Activated naive CD4-positive, alpha-beta T cell treated with Interleukin-2 at 50 U/mL for 16 hours (primary cell): ENCODE results near the gene MTHFSD.

Experiments used
- DNase-seq: peaks from one replicate; pipeline ENCODE4 v3.0.0-alpha.2; 2020

The MTHFSD gene

DNA sequence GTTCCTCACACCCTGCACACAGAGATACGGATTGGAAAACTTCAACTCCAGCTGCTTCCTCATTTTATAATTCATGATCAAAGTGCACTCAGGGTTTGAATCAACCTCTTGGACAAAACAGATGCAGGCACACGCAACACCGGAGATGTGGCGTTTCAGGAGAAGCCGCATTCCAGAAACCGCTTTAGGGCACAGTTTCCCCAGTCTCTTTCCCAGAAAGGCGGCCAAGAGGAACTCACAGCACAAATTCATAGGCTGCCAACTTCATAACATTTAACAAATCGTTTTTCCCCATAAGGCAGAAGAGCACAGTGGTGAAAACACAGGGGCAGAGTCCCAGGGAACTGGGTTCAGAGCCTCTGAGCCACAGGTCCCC is 8.4 kb downstream of the MTHFSD start:
- no peak for DNase-seq

DNA sequence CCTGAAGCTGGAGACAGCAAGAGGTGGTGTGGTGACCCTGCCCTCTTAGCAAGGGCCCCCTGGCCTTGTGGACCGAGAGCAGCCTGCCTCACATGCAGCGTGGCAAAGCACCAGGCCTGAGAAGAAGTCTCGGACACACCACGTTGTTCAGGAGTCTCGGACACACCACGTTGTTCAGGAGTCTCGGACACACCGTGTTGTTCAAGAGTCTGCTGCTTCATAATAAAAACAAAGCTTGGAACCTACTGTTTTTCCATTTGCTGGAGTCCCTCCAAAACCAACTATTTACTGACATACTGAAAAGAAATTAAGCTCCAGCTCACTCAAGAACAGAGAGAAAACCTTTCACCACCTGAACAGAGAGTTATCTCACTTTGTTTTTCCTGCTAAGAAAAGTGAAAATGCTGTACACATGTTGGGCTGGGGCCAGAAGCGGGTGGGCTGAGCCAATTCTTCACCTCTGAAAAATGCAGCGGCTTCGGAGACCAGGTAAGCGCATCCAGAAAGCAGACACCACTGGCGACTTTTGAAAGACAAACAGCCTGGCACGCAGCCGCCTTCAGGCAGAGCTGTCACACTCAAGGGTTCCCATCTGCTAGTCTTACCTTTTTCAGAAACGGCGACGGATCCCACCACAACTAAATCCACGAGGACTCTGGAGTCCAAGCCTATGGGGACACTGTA is 8.9 kb downstream of the MTHFSD start:
- no peak for DNase-seq

DNA sequence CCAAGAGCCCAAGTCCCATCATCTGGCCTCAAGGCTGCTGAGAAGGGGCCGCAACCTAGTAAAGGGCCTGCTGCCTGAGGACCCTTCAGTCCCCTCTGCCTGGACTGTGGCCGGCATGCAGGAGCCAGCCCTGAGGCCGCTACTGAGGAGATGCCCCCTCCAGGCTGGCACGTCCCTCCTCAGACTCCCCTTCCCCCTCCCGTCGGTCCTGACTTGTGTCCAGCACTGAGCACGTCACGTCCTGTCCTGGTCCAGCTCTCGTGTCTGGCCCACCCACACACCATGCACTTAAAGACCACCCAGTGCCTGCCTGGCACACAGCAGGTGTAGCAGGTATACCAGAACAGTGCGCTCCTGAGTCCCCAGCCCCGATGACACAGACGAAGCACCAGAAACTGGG is 9.6 kb downstream of the MTHFSD start:
- DNase-seq, result no peak

DNA sequence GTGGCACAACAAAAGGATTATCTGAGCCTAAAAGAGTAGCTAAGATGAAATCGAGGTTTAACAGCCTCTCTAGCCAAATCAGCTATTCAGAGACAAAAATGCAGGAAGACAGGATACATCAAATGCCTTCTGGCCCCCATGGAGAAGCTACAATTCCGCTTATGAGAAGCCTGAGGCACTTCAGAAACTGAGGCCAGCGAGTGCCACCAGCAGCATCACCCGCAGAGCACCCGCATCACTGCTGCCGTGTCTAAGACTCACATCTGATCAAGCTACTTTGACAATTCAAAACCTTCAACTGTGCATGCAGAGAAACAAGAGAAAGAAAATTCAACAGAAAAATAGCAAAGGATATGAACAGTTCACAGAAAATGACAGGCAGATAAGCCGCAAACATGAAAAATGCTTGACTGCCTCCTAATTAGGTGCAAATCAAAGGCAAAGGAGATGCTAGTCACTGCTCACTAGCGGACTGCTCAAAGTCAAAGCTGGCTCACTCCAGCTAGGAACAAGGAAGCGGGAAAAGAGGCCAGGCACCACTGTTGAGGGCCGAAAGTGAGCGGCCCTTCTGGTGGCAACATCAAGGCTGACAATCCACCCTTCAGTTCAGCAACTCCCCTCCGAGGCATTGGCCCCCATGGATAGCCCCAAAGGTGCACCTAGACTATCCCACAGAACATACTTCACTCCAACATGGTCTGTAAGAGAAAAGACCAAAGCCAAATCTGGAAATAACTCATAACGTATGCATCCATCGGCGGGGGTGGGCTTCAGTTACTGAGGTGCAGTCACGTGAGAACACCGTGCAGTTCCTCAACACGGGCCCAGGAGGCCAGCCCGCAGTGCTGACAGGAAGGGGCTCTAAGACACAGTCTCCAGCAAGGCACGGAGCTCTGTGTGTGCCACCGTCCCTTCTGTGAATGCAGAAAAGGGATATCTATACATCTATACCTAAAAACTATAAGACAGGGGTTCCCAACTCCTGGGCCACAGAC is 12.0 kb downstream of the MTHFSD start:
- no peak for DNase-seq

DNA sequence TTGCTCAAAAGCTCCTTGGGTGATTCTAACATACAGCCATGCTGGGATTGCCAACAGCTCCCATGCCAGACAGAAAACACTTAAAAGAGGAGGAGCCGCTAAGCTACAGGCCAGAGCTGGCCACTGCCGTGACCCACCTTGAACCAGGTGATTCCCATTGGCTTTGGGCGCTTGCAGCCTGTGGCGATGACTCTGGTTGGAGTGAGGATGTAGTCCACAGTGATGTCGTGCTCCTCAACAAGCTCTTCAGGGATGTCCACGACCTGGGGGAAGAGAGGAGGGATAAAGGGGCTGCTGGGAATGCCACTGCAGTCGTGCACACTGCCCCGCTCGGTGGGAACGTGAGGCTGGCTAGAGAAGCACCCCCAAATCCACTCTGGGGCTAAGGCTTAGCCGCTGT is 13.5 kb downstream of the MTHFSD start:
- no peak for DNase-seq

DNA sequence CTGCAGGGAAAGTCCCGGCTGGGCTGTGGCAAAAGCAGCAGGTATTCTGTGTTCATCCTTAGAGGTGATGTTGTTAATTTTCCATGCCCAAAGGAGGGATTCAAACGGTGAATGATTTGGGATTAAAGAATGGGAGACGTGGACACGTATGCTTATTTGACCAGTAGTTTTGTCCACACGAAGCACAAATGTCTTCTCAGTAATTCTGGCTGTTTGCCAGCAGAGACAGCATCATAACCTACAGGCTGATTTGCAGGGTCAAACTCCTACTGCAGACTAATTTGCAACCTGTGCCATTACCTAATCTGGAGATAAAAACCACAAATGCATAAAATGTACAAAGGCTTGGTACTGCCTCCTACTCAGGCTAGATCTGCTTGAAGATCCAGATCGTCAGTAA is 14.1 kb downstream of the MTHFSD start:
- DNase-seq, result no peak

DNA sequence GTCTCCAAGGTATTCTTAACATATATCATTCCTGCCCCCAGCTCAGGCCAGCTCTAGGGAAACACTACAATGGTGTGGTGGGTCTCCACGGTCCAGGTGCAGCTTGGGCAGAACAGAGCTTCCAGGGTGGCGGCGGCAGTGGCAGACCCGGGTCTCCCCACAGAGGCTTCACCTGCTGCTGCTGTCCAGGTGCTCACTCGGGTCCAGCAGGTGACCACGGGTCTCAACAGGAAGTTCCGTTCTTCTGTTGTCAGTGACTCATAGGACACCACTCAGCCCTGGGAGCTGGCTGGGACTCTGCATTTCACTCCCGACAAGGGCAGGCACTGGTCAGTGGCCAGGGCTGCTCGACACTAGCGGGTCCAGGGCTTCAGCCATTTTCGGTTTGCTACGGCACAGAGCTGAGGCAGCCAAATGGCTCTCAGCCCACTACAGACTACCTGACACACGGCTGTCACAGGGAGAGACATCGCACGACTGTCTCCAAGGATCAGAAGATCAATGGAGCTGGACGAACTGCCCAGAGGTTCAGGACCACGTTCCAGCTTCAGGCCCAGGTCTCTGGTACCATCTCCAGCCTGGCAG is 16.7 kb downstream of the MTHFSD start:
- no peak for DNase-seq

DNA sequence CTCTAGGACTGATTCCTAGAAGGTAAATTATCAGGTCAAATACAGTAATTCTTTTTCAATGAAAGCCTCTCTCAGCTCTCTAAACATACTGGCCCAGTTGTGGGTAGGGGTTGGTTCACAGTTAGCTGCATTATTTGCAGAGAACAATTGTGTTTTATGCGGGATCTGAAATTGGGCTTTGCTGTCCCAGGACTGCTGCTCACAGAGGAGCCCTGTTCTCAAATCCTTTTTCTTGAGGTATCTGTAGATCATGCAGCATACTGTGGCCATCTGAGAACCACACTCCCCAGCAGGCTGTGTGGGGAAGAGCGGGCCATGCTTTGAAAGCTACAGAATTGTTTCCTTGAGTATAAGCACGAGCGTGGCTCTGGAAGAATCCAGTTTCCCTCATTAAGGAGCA is 17.5 kb downstream of the MTHFSD start:
- no peak for DNase-seq

DNA sequence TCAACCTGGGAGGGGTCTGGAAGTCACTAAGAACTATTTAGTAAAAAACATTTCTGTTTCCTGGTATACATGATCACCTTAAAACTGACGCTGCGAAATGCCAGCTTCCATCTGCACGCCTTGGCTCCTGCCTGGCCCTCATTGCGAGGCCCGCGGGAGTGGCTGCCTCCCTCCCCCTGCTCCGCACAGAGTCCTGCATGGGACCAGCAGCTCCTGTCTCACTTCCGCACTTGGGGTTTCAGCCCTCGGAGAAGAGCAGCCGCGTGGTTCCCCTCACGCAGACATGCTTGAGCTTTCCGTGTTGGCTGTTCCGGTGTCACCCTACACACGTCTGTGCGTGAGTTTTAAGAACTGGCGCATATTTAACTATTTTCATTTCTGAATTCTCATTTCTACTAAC is 18.4 kb downstream of the MTHFSD start:
- DNase-seq, result no peak

DNA sequence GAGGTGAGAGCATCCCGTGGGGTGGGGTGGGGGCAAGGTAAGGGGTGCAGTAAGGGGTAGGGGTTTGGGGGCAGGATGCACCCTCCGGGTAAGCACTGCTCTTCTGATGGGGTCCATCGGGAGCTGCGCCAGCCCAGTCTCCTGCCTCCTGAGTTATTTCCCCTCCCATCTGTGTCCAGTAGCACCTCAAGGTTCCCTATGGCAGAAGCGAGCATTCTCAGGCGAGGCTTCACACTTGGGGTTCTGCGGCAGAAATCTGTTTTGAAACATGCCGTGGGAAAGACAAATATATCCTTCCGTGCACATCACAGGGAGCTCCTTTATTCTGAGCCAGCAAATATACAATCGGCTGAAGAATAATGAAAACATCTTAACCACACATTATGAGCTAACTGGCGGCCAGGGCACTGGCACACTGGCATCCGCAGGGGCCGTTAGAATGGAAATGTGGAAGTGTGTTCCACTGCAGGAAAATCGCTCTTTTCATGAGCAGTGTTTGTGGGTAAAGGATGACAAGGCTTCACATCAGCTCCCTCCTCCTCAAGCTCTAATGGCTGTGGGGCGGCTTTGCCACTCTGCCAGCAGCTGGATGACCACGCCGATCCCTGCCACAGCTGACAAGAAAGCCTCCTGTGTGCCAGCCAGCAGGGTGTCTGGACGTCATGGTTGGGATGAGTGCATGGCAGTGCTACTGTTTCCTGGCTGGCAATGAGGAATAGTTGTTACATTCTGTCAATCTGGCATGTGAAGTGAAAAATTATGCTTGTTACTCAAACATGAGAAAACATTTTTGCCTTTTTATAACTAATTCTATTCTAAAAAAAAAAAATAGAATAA is 20.0 kb downstream of the MTHFSD start:
- DNase-seq, result no peak

DNA sequence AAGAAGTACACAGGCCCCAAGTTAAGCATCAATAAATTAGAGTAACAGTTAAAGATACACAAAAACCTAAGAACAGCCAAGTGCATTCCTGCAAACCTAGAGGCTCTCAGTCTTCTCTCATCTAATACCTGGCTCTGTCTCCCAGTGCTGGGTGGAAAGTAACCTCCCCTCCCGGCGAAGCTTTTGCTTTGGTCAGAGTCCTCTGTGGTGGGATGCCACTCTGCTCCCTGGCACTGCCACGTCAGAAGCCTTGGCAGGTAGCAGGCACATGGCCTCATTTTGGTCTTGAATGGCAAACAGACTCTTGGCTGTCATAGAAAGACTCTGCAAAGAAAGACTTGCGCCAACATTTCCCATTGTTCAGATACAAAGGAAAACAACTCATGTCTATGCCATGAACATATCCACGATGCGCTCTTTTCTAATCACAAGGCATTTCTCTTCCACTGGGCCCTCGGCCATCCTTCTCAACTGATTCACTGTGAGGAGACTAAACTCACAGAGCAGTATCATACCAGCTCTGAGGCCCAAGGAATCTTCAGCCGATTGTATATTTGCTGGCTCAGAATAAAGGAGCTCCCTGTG is 21.2 kb downstream of the MTHFSD start:
- DNase-seq, result no peak

DNA sequence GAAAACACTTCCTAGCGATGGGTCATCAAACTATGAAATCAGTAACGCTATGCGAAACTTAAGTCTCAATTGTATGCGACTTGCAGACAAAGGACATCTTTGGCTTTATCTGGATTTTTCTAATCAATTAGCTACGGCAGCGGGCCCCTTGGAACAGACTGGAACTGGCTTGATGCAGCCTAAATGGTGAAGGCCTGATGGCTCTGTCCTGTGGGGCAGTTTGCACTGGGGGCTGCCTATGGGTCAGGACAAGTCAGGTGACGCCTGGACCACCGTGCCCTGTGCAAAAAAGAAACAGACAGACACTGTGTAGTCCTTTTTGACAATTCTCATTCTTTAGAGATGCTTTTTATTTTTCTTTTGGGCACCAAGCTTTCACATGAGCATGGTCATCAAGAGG is 22.0 kb downstream of the MTHFSD start:
- no peak for DNase-seq

DNA sequence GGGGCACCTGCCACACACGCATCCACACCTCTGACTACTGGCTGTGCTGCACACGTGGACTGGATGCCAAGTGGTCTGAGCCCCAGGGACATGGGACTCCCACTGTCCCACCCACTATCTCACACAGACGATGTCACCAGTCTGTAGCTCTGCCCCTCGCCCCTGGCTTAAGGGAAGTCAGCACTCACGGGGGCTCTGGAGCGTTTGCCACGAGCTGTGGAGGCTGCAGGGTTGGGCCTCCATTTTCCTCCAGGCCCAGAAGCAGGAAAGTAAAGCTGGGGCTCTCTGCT is 22.6 kb downstream of the MTHFSD start:
- DNase-seq, result no peak

DNA sequence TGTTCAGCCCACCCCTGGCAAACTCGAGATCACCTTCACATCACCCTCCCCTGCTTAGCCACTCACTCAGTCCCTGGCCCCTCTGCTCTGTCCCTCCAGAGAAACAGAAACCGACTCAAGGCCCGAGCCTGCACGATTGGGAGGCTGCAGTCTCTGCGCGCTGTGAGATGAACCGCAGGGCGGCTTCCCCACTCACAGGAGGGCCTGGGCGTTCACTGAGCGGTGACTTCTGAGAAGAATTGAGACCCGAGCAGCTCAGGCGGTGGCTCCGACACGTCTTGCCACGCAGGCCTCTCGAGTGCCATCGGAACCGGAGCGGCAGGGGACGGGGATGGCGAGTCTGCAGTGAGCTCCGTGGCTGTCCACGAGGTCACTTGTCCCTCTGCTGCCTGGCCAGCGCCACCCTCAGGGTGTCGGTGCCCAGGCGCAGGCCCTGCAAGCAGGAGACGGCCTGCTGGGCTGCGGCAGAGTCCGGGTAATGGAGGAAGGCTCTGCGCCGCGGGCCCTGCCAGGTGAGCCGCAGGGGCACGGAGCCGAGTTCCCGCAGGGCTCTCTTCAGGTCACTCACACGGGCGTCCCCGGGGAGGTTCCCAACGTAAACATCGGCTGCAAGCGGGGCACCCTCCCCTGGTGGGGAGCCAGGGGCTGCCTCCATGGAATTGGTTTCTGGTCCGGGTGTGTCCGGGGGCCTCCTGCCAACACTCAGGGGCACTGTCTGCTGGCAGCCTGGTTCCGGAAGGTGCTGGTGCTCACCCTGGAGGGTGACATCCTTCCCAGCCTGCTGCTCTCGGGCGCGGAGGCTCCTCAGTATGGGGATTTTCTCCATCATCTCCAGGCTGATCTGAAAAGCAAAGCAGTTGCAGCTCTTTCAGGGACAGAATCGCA is 23.2 kb downstream of the MTHFSD start:
- no peak for DNase-seq

DNA sequence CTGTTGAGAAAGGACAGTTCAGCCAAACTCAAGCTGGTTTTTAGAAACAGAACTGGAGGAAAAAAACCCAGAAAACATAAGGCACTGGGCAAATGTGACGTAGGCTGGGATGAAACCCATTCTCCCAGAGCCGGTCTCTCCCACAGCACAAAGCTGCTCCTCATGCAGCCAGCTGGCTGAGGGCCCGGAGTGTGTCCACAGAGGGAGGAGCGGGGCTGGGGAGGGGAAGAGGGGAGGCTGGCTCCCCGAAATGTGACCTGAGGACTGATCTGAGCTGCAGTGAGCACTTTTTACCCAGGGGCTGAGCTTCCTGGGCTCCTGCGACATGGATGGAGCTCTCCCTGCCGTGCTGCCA is 23.9 kb downstream of the MTHFSD start:
- no peak for DNase-seq

DNA sequence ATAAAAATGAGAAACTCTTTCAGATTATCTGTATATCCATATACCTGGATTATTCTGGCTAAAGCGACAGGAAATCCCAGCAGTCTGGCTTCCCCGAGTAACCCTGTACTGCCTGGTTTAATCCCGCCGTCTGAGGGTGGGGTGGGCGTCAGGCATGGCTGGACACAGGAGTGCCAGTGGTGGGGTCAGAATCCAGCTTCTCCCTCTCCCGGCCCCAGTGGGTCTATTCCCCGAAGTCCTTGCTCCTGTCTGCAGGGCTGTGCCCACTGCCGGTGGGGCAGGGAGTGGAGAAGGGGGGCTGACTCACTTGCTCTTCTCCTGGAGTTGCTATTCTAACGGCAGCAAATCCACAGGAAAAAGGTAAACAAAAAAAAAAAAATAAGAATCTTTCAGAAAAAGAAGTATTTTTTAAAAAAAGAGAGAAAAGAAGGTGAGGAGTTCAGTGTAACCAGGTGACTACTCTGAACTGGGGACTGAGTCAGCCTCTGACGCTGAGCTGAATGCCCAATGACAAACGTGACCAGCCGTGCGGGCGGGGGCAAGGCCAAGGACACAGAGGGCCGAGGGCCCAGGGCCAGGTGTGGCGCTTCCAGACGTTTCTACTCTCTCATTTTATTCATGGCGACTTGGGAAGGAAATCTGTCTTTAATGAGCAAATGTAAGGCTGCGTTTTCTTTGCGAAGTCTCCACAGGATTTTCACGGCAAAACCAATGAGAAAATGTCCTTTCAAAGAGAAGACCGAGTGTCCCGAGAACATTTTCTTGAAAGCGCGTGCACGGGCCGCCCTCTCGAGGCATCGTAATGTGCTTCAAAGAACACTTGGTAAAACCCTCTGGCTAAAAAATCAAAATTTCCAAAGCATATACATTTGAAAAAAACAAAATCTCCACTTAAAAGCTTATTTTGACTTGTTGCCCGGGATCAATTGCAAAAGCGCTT is 24.5 kb downstream of the MTHFSD start:
- DNase-seq, result no peak

DNA sequence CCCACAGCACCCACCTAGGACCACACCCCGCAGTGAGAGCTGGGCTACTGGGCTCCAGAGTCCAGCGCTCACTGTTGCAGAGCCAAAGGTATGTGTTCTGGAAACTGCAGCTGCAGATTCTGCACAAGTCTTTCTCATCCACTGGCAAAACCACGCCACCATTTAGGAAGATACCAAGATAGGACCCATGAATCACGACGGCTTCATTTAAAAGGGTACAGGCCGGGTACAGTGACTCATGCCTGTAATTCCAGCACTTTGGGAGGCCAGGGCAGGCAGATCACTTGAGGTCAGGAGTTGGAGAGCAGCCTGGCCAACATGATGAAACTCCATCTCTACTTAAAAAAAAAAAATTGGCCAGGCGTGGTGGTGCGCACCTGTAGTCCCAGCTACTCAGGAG is 25.9 kb downstream of the MTHFSD start:
- no peak for DNase-seq

DNA sequence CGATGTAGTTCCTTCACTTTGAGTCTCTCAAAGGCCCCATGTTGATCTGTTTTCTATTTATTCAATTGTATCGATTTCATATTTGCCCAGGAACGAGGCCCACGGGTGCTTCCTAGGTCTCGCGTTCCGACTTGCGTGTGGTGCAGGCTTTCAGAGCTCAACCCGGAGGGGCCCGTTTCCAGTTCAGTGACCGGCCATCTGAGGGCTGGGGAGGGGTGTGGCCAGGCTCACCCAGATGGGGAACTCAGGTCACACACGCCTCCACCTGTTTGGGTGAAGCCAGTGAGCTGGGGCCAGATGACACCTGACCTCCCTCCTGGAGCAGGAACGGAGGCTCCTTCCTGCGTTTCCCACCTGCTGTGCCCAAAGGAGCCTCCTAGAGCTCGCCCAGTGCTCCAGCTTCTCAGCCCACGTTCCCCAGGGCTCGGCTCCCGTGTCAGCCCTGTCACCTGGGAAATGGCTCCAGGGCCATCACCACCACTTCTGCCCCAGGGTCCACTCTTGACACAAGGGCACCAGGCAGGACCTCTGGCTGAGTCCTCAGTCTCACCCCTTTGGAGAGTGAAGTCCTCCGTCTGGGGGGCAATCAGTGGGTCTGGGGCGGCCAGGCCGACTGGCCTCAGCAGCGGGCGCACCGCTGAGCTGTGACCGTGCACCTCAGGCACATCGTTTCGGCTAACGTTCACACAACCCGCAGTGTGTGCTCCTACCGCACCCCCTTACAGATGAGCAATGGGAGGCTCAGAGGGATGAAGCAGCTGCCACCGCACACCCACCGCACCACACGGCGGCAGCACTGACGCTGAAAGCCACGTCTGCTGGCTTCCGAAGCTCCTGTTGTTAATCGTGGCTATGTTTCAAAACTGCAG is 26.7 kb downstream of the MTHFSD start:
- no peak for DNase-seq

DNA sequence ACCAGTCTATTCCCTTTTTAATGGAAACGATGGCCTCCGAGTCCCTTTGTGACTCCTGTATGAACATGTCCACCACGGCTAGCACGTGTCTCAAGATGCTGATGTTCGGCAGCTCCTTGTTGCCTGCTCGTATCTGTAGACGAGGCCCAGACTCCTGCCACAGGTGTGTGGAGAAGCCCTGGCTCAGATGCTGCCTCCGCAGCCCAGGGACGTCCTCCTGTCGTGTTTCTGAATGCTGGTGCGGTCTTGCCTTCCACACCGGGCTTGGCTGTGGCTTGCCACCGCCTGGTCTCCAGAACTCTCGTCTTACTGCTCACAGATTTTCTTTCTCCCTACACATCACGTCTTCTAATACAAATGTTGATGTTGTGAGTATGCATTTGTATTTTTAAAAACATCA is 27.7 kb downstream of the MTHFSD start:
- no peak for DNase-seq

DNA sequence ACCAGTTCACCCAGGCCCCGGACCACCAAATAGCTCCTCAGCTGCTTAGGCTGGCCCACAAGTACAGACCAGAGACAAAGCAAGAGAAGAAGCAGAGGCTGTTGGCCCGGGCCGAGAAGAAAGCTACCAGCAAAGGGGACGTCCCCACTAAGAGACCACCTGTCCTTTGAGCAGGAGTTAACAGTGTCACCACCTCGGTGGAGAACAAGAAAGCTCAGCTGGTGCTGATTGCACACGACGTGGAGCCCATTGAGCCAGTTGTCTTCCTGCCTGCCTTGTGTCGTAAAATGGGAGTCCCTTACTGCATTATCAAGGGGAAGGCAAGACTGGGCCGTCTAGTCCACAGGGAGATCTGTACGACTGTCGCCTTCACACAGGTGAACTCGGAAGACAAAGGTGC is 29.3 kb downstream of the MTHFSD start:
- DNase-seq, result no peak
